GM19397 (cell line): ENCODE measurements around the gene TGM2.

Source experiments
- ATAC-seq: cut with Tn5 transposase; IDR thresholded peaks from one replicate; pipeline ENCODE4 v1.9.1; 2021; ENCODE audit warnings: mild to moderate bottlenecking, moderate library complexity; ENCODE audit not compliant: unreplicated experiment

Gene TGM2

GRCh38 chr20:38146628-38147027 is 18.4 kb downstream of the TGM2 start:
- ATAC-seq = no peak

- no peak for ATAC-seq
These were observed 18.9 kb downstream of the TGM2 start for GRCh38 chr20:38146156-38146555.

- no peak for ATAC-seq
These were observed 19.4 kb downstream of the TGM2 start for GRCh38 chr20:38145729-38146075.

GRCh38 chr20:38144974-38145728 is 19.9 kb downstream of the TGM2 start:
- no peak for ATAC-seq

- ATAC-seq = no peak
These were observed 20.5 kb downstream of the TGM2 start for GRCh38 chr20:38144598-38144973.

- ATAC-seq = no peak
These were observed 21.2 kb downstream of the TGM2 start for GRCh38 chr20:38143646-38144554.

- no peak for ATAC-seq
These were observed 21.8 kb downstream of the TGM2 start for GRCh38 chr20:38143238-38143645.

- ATAC-seq = no peak
These were observed 23.1 kb downstream of the TGM2 start for GRCh38 chr20:38141889-38142494.

GRCh38 chr20:38141204-38141888 is 23.7 kb downstream of the TGM2 start:
- ATAC-seq = no peak

- ATAC-seq = no peak
These were observed 24.9 kb downstream of the TGM2 start for GRCh38 chr20:38139977-38140753.

- ATAC-seq = no peak
These were observed 25.7 kb downstream of the TGM2 start for GRCh38 chr20:38139156-38139912.

- no peak for ATAC-seq
These were observed 26.8 kb downstream of the TGM2 start for GRCh38 chr20:38138086-38138778.

GRCh38 chr20:38137441-38138037 is 27.5 kb downstream of the TGM2 start:
- no peak for ATAC-seq

- ATAC-seq = no peak
These were observed 28.4 kb downstream of the TGM2 start for GRCh38 chr20:38136421-38137245.

- no peak for ATAC-seq
These were observed 29.2 kb downstream of the TGM2 start for GRCh38 chr20:38135651-38136420.

- ATAC-seq = no peak
These were observed 29.8 kb downstream of the TGM2 start for GRCh38 chr20:38135271-38135650.
